Tibial artery (tissue), 4 donors: ENCODE data around the gene RBP2.

Source experiments
- DNase-seq, 2 donors: peaks; one replicate each; pipeline ENCODE4 v3.0.0-alpha.2; 2019
- H3K27ac ChIP-seq, 2 donors: fragments of 200-600 bp; sonication (generic) in 1 of 2; 1 replicate in 1 of 2; 2 replicates in 1 of 2; pipeline ENCODE4 v1.5.1; 2018 to 2019; ENCODE audit warnings: mild to moderate bottlenecking in 1 of 2
- H3K27me3 ChIP-seq, 2 donors: fragments of 200-600 bp; sonication (generic) in 1 of 2; one replicate each; pipeline versions ENCODE4 v1.5.1 to v1.6.0; 2016 to 2019
- H3K36me3 ChIP-seq, 3 donors: fragments of 200-600 bp; sonication (generic) in 2 of 3; one replicate each; pipeline ENCODE4 v1.5.1; 2016 to 2019; ENCODE audit warnings: mild to moderate bottlenecking in 2 of 3
- H3K4me1 ChIP-seq, 4 donors: fragments of 200-600 bp; sonication (generic) in 2 of 4; 1 replicate in 3 of 4; 2 replicates in 1 of 4; pipeline ENCODE4 v1.5.1; 2016 to 2019
- H3K4me3 ChIP-seq, 2 donors: fragments of 200-600 bp; sonication (generic) in 1 of 2; 1 replicate in 1 of 2; 2 replicates in 1 of 2; pipeline ENCODE4 v1.5.1; 2018 to 2019; ENCODE audit warnings: mild to moderate bottlenecking in 2 of 2
- H3K9me3 ChIP-seq, 3 donors: fragments of 200-600 bp; sonication (generic) in 1 of 3; one replicate each; pipeline ENCODE4 v1.5.1; 2016 to 2019
- intact Hi-C: fragments of 100-400 bp; cut with DNase I; formaldehyde crosslinking; loops from one replicate; pipeline ENCODE4 v1.15.0; 2023; ENCODE audit warnings: low total_unique reads
- TF ChIP-seq, protein P1 (sequence below), 2 experiments: fragments of 200-600 bp in 1 of 2; fragments of 450-650 bp in 1 of 2; IDR thresholded peaks; one replicate each; pipeline ENCODE4 v1.5.1; 2017 to 2019; ENCODE audit warnings: antibody characterized with exemption in 2 of 2, mild to moderate bottlenecking in 1 of 2, moderate library complexity in 1 of 2

RBP2 gene

DNA sequence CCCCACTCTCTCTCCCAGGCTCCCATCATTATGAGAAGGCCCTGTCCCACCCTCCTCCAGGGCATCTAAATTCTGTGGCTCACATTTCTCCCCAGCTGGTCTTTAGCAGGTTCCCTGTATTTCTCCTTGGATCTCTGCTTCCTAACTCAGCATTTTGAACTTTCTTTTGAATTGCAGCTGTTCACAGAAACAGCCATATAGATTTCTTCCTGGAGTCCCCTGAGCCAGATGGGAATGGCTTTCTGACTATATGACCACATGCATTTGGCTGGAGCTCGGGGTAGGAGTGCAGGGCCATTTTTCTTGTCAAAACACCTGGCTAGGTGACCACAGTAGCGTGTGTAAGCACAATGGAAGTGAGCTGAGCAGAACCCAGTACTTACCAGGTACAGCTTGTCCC lies 22.0 kb downstream of the RBP2 start:
- intact Hi-C loops, result no loop called here
- Histone ChIP-seq H3K9me3 (no peaks in the 10 kb centered on the region), H3K36me3 (no peaks in the 10 kb centered on the region), H3K27ac (no peak overlapping the region), H3K4me3 (no peak overlapping the region), H3K4me1 (no peaks in the 10 kb centered on the region), H3K27me3 (no peaks in the 10 kb centered on the region)
- DNase-seq, result no peak
- TF ChIP-seq, protein P1, sequence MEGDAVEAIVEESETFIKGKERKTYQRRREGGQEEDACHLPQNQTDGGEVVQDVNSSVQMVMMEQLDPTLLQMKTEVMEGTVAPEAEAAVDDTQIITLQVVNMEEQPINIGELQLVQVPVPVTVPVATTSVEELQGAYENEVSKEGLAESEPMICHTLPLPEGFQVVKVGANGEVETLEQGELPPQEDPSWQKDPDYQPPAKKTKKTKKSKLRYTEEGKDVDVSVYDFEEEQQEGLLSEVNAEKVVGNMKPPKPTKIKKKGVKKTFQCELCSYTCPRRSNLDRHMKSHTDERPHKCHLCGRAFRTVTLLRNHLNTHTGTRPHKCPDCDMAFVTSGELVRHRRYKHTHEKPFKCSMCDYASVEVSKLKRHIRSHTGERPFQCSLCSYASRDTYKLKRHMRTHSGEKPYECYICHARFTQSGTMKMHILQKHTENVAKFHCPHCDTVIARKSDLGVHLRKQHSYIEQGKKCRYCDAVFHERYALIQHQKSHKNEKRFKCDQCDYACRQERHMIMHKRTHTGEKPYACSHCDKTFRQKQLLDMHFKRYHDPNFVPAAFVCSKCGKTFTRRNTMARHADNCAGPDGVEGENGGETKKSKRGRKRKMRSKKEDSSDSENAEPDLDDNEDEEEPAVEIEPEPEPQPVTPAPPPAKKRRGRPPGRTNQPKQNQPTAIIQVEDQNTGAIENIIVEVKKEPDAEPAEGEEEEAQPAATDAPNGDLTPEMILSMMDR (IDR thresholded peaks at IDR 0.05), result no peak

DNA sequence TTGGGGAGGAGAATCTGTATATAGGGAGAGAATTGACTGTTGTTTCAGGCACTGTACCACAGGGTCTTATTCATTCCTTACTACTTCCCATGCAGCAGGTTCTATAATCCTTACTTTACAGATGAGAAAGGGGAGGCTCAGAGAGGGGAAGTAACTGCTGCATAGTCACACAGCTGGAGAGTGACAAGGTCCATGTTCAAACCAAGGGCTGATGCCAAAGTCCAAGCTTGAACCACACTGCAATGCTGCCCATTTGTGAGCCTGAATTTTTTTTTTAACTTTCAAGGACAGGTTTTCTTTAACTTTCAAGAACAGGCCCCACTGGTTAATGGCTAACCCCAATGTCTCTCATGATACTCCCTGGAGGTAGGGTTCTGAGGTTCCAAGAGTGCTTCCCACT lies 26.2 kb downstream of the RBP2 start:
- Histone ChIP-seq H3K9me3 (no peaks in the 10 kb centered on the region), H3K4me1 (no peaks in the 10 kb centered on the region), H3K27me3 (no peaks in the 10 kb centered on the region), H3K27ac (no peak overlapping the region), H3K36me3 (no peaks in the 10 kb centered on the region), H3K4me3 (no peak overlapping the region)
- TF ChIP-seq, protein P1 (IDR thresholded peaks at IDR 0.05), result no peak
- intact Hi-C loops, result no loop called here
- DNase-seq, result no peak

DNA sequence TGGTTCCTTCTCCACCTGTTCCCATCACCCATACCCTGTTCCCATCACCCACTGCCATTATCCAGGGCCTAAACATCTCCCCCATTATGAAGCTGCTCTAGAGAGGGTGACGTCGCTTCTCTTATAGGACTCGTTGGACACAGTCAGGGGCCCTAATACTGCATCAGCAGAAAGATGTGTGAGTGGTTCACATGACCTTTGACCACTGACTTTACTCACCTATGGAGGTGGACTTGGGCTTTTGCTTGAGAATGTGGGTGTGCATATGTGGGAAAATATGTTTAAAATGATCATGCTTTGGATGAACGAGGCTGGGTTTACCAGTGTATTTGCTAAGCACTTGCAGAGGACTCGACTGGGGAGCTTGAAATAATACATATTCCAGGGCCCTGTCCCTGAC lies 26.8 kb downstream of the RBP2 start:
- H3K27ac ChIP-seq, result no peak overlapping the region
- H3K4me3 ChIP-seq, result no peak overlapping the region
- no peak for DNase-seq
- no peaks in the 10 kb centered on the region for H3K27me3 ChIP-seq
- intact Hi-C loops, result no loop called here
- H3K9me3 ChIP-seq, result no peaks in the 10 kb centered on the region
- TF ChIP-seq, protein P1 (IDR thresholded peaks at IDR 0.05), result no peak
- H3K4me1 ChIP-seq, result no peaks in the 10 kb centered on the region
- H3K36me3 ChIP-seq, result no peaks in the 10 kb centered on the region

DNA sequence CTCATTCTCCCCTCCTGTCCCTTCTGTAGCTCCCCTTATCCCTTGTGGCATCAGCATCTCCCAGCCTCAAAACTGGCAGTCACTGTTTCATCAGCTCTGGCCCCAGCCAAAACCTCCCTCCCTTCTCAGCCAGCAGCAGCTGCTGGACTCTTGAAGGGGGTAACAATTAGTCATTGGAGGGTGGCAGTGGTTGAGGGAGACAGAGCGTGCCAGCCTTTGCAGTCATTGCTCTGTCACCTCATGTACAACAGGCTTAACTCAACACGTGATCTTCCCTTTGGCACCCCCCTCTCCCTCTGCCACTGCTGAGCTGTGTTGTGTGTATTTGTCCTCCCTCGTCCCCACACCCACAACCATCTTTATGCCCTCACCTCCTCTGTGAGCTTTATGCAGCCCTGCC lies 28.2 kb downstream of the RBP2 start:
- no peaks in the 10 kb centered on the region for H3K9me3 ChIP-seq
- no peaks in the 10 kb centered on the region for H3K4me1 ChIP-seq
- intact Hi-C loops, result no loop called here
- no peaks in the 10 kb centered on the region for H3K36me3 ChIP-seq
- no peak overlapping the region for H3K27ac ChIP-seq
- TF ChIP-seq, protein P1 (IDR thresholded peaks at IDR 0.05), result no peak
- H3K27me3 ChIP-seq, result no peaks in the 10 kb centered on the region
- no peak for DNase-seq
- H3K4me3 ChIP-seq, result no peak overlapping the region

DNA sequence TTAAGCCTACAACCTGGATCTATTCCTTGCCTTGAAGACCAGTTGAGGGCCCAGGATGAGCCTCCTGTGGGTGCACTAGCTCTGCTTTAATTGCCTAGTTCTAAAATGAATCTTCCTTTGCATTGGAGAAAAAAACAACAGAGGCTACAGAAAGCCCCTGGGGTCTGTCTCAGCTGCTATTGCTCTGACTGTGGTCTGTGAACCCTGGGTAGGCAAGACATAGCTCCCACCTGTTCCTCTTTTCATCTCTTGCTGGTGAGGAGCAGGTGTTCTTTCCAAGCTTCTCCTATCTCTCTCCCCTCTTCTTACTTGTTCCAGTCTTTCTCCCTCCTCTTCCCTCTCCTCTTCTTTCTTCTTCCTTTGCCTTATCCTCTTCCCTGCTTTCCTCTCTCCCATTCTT lies 28.8 kb downstream of the RBP2 start:
- Histone ChIP-seq H3K4me3 (no peak overlapping the region), H3K27ac (no peak overlapping the region)
- intact Hi-C loops, result no loop called here

DNA sequence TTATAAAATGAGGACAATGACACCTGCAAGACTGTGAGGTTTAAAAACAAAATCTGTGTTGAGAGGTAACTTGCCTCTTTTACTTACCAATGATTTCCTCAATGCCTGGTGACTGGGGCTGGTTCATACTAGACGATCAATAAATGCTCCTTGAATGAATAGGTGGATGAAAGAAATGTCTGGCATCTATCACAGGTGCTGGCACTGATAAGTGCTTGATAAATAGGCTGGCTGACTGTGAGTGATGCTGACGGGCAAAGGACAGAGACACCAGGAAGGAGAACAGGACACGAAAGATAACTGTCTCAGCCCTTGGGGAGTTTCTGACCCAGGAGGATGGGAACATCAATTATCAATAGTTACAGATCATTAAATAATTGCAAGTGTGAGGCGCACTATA lies 31.9 kb downstream of the RBP2 start:
- Histone ChIP-seq H3K27ac (no peak overlapping the region), H3K36me3 (no peaks in the 10 kb centered on the region), H3K9me3 (no peaks in the 10 kb centered on the region), H3K4me1 (no peaks in the 10 kb centered on the region), H3K4me3 (no peak overlapping the region), H3K27me3 (no peaks in the 10 kb centered on the region)
- TF ChIP-seq, protein P1 (IDR thresholded peaks at IDR 0.05), result no peak
- intact Hi-C loops, result no loop called here
- DNase-seq, result no peak

More for the DNA sequence above, 28.8 kb downstream of the RBP2 start:
- TF ChIP-seq, protein P1 (IDR thresholded peaks at IDR 0.05), result no peak
- Histone ChIP-seq H3K9me3 (no peaks in the 10 kb centered on the region), H3K4me1 (no peaks in the 10 kb centered on the region), H3K27me3 (no peaks in the 10 kb centered on the region), H3K36me3 (no peaks in the 10 kb centered on the region)
- DNase-seq, result no peak
